ENCODE results near the gene HLA-F. TPM values are rescaled to one million over a fixed set of nuclear protein-coding genes. Genes with fewer than 3 reads are reported as not detected.
A peak's percentile ranks its signal among the peaks of the same experiment; 100 is the strongest.

The HLA-F gene
- total RNA-seq, 1 donor from 2014 or later: 736 TPM

DNA sequence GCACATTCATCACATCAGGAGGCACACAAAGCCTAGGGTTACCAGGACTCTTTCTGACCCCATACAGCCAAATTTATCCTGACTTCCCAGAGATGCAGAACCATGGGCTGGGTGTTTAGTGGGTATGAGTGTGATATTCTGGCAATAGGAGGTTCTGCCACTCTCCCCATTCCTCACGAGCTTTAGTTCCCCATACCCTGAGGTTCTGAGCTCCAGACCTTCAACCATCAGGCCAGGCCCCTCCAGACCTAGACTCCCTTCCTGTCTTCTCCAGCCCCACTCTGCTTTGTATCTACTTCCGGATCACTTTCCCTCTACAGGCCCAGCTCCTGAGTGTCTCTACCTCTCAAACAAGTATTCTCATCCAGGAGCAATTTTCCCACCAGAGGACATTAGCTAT, 4.4 kb downstream of the HLA-F start:
- TF ChIP-seq, protein P1, sequence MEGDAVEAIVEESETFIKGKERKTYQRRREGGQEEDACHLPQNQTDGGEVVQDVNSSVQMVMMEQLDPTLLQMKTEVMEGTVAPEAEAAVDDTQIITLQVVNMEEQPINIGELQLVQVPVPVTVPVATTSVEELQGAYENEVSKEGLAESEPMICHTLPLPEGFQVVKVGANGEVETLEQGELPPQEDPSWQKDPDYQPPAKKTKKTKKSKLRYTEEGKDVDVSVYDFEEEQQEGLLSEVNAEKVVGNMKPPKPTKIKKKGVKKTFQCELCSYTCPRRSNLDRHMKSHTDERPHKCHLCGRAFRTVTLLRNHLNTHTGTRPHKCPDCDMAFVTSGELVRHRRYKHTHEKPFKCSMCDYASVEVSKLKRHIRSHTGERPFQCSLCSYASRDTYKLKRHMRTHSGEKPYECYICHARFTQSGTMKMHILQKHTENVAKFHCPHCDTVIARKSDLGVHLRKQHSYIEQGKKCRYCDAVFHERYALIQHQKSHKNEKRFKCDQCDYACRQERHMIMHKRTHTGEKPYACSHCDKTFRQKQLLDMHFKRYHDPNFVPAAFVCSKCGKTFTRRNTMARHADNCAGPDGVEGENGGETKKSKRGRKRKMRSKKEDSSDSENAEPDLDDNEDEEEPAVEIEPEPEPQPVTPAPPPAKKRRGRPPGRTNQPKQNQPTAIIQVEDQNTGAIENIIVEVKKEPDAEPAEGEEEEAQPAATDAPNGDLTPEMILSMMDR (IDR thresholded peaks at IDR 0.05): no peak
- Mint-ChIP-seq H3K4me3 (peak overlapping the region; percentile 17), H3K9me3 (no peaks in the 10 kb centered on the region), H3K4me1 (peaks cover 72% of the 10 kb centered on the region), H3K27me3 (no peaks in the 10 kb centered on the region), H3K27ac (peak overlapping the region; percentile 32), H3K36me3 (ENCODE audit: low read depth) (peaks cover 58% of the 10 kb centered on the region)
- POLR2A ChIA-PET: interaction anchor here (0.7 to 4.4 kb wide), 10 partner anchors 8 to 237 kb away, joined by 3 to 31 read pairs (median 3); no protein-coding TSS in a partner anchor
- CTCF ChIA-PET: interaction anchor here (0.9 to 1.5 kb wide), 3 partner anchors 11 to 77 kb away, joined by 3 to 5 read pairs (median 4); no protein-coding TSS in a partner anchor
- intact Hi-C loops (cut with micrococcal nuclease): no loop called here
- ATAC-seq (ENCODE audit: low read depth): no peak
- no peak for DNase-seq

DNA sequence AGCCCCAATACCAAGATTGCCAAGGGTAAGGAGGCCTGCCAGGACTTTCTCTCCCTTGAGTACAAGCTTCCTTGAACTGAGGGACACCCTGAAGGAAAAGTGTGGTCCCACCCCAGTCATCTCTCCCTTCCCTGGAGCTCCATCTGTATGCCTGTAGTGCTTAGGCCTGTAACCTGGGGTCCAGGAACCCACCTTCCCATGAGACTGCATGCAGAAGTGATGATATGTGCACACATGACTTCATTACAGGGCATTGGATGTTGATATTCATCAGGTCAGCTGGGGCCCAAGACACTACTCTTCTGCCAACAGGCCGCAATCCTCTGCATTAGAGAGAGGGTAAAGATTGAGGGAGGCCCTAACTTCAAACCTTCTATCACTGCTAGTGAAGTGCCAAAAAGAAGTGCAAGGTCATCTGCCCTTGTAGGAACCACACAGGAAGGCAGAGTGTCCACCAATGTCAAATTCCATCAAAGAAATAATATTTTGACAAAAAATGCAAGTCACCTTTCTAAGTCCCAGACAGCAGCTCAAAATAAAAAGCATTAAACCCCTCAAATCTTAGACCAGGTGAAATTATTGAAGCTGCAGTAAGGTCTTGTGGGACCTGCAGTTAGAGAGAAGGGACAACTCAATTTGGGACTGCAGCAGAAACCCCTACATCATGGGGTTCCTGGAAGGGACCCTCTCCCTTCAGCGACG, 5.1 kb downstream of the HLA-F start:
- Mint-ChIP-seq H3K4me3 (peak overlapping the region; percentile 17), H3K9me3 (no peaks in the 10 kb centered on the region), H3K27me3 (no peaks in the 10 kb centered on the region), H3K4me1 (peaks cover 67% of the 10 kb centered on the region), H3K36me3 (ENCODE audit: low read depth) (peaks cover 53% of the 10 kb centered on the region), H3K27ac (peak overlapping the region; percentile 32)
- TF ChIP-seq, protein P1 (IDR thresholded peaks at IDR 0.05): no peak
- ChIA-PET CTCF (interaction anchor here (0.9 to 1.2 kb wide), 2 partner anchors 21 to 78 kb away, joined by 3 to 4 read pairs; no protein-coding TSS in a partner anchor), POLR2A (interaction anchor here (0.7 to 4.4 kb wide), 10 partner anchors 7 to 236 kb away, joined by 3 to 31 read pairs (median 3); no protein-coding TSS in a partner anchor)
- DNase-seq (no peak), ATAC-seq (ENCODE audit: low read depth) (no peak)
- intact Hi-C loops (cut with micrococcal nuclease): no loop called here

DNA sequence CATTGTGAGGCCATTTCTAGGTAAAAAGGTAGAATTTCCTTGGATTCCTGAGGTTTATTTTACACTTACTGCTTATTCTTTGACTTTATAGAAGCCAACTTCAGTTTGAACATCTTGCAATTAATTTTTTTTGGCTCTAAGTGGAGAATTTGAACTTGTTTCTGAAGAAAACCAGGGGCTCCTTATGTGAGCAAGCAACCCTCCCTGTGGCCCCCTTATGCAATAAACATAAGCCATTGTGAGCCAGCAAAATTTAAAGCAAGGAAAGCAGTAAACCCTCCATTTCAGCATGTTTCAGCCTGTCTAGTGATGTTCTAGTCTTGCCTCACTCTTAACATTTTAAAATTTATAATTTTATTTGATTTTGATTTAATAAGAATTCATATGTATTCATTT, 5.6 kb downstream of the HLA-F start:
- ATAC-seq (ENCODE audit: low read depth) (no peak), DNase-seq (no peak)
- ChIA-PET CTCF (no interaction called here), POLR2A (interaction anchor here (0.8 to 4.4 kb wide), 5 partner anchors 7 to 231 kb away, joined by 3 to 31 read pairs (median 9); no protein-coding TSS in a partner anchor)
- H3K4me1 Mint-ChIP-seq: peaks cover 68% of the 10 kb centered on the region
- no peaks in the 10 kb centered on the region for H3K9me3 Mint-ChIP-seq
- no peak overlapping the region for H3K4me3 Mint-ChIP-seq
- intact Hi-C loops (cut with micrococcal nuclease): no loop called here
- peaks cover 50% of the 10 kb centered on the region for H3K36me3 Mint-ChIP-seq (ENCODE audit: low read depth)
- no peaks in the 10 kb centered on the region for H3K27me3 Mint-ChIP-seq
- TF ChIP-seq, protein P1 (IDR thresholded peaks at IDR 0.05): no peak
- no peak overlapping the region for H3K27ac Mint-ChIP-seq

DNA sequence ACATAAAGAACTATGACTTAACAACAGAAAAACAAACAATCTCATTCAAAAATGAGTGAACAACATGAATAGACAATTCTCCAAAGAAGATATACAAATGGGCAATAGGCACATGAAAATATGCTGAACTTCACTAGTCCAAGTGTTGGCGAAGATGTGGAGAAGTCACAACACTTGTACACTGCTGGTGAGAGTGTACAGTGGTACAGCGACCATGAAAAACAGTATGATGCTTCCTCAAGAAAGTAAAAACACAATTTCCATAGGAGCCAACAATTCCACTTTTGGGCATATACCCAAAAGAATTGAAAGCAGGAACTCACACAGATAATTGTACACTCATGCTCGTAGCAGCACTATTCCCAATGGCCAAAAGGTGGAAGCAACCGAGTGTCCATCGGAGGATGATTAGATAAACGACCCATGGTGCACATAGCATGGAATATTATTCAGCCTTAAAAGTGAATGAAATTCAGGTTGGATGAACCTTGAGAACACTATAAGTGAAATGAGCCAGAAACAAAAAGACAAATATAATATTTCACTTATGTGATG, 6.6 kb downstream of the HLA-F start:
- Mint-ChIP-seq H3K4me1 (peaks cover 69% of the 10 kb centered on the region), H3K27ac (no peak overlapping the region)
- CTCF ChIA-PET: no interaction called here

More for the DNA sequence above, 6.6 kb downstream of the HLA-F start:
- Mint-ChIP-seq H3K27me3 (no peaks in the 10 kb centered on the region), H3K36me3 (ENCODE audit: low read depth) (peaks cover 41% of the 10 kb centered on the region), H3K9me3 (no peaks in the 10 kb centered on the region), H3K4me3 (no peak overlapping the region)
- TF ChIP-seq, protein P1 (IDR thresholded peaks at IDR 0.05): no peak
- intact Hi-C loops (cut with micrococcal nuclease): no loop called here
- DNase-seq (no peak), ATAC-seq (ENCODE audit: low read depth) (no peak)
- POLR2A ChIA-PET: interaction anchor here (0.6 kb wide), 1 partner anchor 35 kb away, joined by 3 read pairs; no protein-coding TSS in a partner anchor
